ENCODE data around the gene CERS6. TPM values are rescaled to one million over a fixed set of nuclear protein-coding genes. Genes with fewer than 3 reads are reported as not detected.

Gene CERS6
- total and polyA plus RNA-seq, 10 of the 15 experiments (the other 5 are each of a cell fraction or from before 2014, with no cell fraction given): 1.3 to 20.4 (median 14.1) TPM

GRCh38 chr2:168660870-168661862 is 205.1 kb downstream of the CERS6 start (continued):
- TF ChIP-seq ZBTB4 (CRISPR knock-in tag; IDR thresholded peaks at IDR 0.05) (no peak), MLLT1 (IDR thresholded peaks at IDR 0.05) (no peak), BACH1 (IDR thresholded peaks at IDR 0.05; ENCODE audit: borderline replicate concordance) (no peak), NFYB (IDR thresholded peaks at IDR 0.05; ENCODE audit: insufficient read depth, low read depth, low read length) (no peak), BHLHE40 (IDR thresholded peaks at IDR 0.05; ENCODE audit: borderline replicate concordance in 1 of 2, low read depth in 2 of 2, low read length in 1 of 2) (no peak), TCF7 (IDR thresholded peaks at IDR 0.05; ENCODE audit: borderline replicate concordance) (no peak), KAT2A (conservative IDR thresholded peaks at IDR 0.05; ENCODE audit: control insufficient read depth, low read depth, low read length) (no peak), CHD4 (IDR thresholded peaks at IDR 0.05) (no peak), SMAD1 (IDR thresholded peaks at IDR 0.05; ENCODE audit: low read depth, partially characterized antibody) (no peak)

All from GM12878 (cell line).